Measurements from ENCODE around the gene TRIM9.

DNA sequence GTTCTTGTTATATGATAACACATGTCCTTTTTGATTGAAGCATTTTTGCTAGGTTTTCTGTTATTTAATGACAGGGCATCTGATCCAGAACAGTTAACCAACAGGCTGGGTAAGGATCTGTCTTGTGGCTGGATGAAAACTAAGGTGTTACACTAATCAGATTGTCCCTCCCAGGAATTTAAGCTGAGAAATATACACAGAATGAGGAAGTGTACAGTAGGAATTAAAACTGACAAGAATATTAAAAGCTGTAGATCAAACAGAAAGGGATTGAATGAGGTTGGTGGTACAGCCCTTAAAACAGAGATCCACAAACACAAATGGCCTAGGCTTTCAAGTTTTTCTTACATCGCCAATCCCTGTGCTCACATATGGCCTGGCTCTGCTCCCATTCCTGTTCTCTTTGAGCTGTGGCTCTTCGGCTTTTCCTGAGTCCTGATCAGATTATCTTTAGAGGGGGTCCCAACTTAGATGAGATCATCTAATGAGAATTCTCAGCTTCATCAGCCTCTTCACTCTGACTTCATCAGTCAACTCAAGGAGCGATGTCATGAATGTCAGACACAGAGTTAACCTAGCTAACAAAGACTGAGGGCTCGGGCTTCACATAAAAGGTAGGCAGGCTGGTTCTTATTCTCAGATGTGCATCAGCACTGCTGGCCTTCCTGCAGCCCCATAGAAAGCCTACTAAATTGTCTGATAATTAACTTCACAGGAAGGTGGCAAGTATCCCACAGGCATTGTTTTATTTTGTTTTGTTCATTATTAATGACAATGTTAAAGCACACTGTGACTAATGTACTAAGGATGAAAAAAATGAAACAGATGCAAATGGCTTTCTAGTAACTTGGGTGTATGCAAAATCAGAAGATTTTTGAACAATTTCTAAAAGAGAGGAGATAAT, 162.1 kb downstream of the TRIM9 start:
- TF ChIP-seq CTCF (IDR thresholded peaks at IDR 0.05) (no peak), POLR2A (IDR thresholded peaks at IDR 0.05) (no peak)
